ENCODE data around the gene APEH.

- TF ChIP-seq EZH2 (IDR thresholded peaks at IDR 0.05; ENCODE audit: low read length, missing control alignments), result no peak
- TF ChIP-seq CTCF (conservative IDR thresholded peaks at IDR 0.05 in 1 of 2, IDR thresholded peaks at IDR 0.05 in 1 of 2; ENCODE audit: low read depth in 1 of 2, low read length in 2 of 2), result no peak
These were observed 7.0 kb downstream of the APEH start for GRCh38 chr3:49681232-49681522.

All from fibroblast of lung (primary cell).